Lower leg skin (tissue), 4 donors: ENCODE results near the gene GABRG3. TPM values are rescaled to one million over a fixed set of nuclear protein-coding genes. Genes with fewer than 3 reads are reported as not detected.

Experiments used
- DNase-seq, 2 donors: peaks; one replicate each; pipeline ENCODE4 v3.0.0-alpha.2; 2019; ENCODE audit warnings: low spot score in 2 of 2
- H3K4me3 ChIP-seq: fragments of 200-600 bp; sonication (generic); 2 replicates; pipeline ENCODE4 v1.5.1; 2017; ENCODE audit warnings: mild to moderate bottlenecking, low read depth; ENCODE audit not compliant: poor library complexity, severe bottlenecking
- CTCF ChIP-seq, 3 donors: fragments of 450-650 bp; IDR thresholded peaks; one replicate each; pipeline ENCODE4 v1.5.1; 2016; ENCODE audit warnings: antibody characterized with exemption in 3 of 3, mild to moderate bottlenecking in 3 of 3, moderate library complexity in 2 of 3
- POLR2A ChIP-seq, 2 donors: fragments of 450-650 bp; IDR thresholded peaks; one replicate each; pipeline ENCODE4 v1.6.1; 2016 to 2017; ENCODE audit warnings: antibody characterized with exemption in 2 of 2, mild to moderate bottlenecking in 1 of 2, moderate library complexity in 1 of 2
- WGBS, 2 donors: methylation state at CpG; one replicate each; pipeline ENCODE4 v1.1.5; 2018; 5-methylcytosine and 5-hydroxymethylcytosine counted together
- intact Hi-C: fragments of 100-400 bp; cut with DNase I; formaldehyde crosslinking; loops from one replicate; pipeline ENCODE4 v1.15.0; 2023; ENCODE audit warnings: low total_unique reads
- total RNA-seq, 4 donors: library from RNA; depleted of rRNA; stranded (reverse); fragments of >200 nt; gene quantifications; one replicate each; pipeline ENCODE4 v1.1.0, GENCODE V29; 2016

GABRG3 gene
- total RNA-seq, 4 donors from 2014 or later = 0.12 to 0.49 (median 0.25) TPM

GRCh38 chr15:27570746-27571145 is 599.8 kb downstream of the GABRG3 start:
- intact Hi-C loops = no loop called here
- 59 to 67% methylated on average over 4 of the region's 4 CpGs for WGBS, 2 donors
- TF ChIP-seq POLR2A (IDR thresholded peaks at IDR 0.05) (no peak), CTCF (IDR thresholded peaks at IDR 0.05) (no peak)
- H3K4me3 ChIP-seq = no peak overlapping the region
- no peak for DNase-seq

- TF ChIP-seq CTCF (IDR thresholded peaks at IDR 0.05) = no peak
- no peak for TF ChIP-seq POLR2A (IDR thresholded peaks at IDR 0.05)
- intact Hi-C loops = no loop called here
- no peak overlapping the region for H3K4me3 ChIP-seq
- WGBS, 2 donors = 63 to 70% methylated on average over 26 of the region's 26 CpGs
- no peak for DNase-seq
Observed at GRCh38 chr15:27573805-27574485, 603.0 kb downstream of the GABRG3 start.

- no peak for TF ChIP-seq POLR2A (IDR thresholded peaks at IDR 0.05)
- 89 to 94% methylated on average over 20 of the region's 20 CpGs for WGBS, 2 donors
- intact Hi-C loops = no loop called here
- no peak overlapping the region for H3K4me3 ChIP-seq
- DNase-seq = no peak
Observed at GRCh38 chr15:27574541-27575054, 603.6 kb downstream of the GABRG3 start.

- WGBS, 2 donors = 80 to 84% methylated on average over 3 of the region's 3 CpGs
Observed at GRCh38 chr15:27575521-27575920, 604.5 kb downstream of the GABRG3 start.

GRCh38 chr15:27576576-27576975 is 605.6 kb downstream of the GABRG3 start:
- no peak overlapping the region for H3K4me3 ChIP-seq
- intact Hi-C loops = no loop called here
- 96 to 98% methylated on average over 1 of the region's 1 CpG for WGBS, 2 donors
- TF ChIP-seq CTCF (IDR thresholded peaks at IDR 0.05) (no peak), POLR2A (IDR thresholded peaks at IDR 0.05) (no peak)
- DNase-seq = no peak

More at GRCh38 chr15:27575521-27575920, 604.5 kb downstream of the GABRG3 start:
- intact Hi-C loops = no loop called here
- TF ChIP-seq POLR2A (IDR thresholded peaks at IDR 0.05) (no peak), CTCF (IDR thresholded peaks at IDR 0.05) (no peak)
- H3K4me3 ChIP-seq = no peak overlapping the region
- no peak for DNase-seq

- no peak for DNase-seq
- WGBS, 2 donors = 97 to 98% methylated on average over 5 of the region's 5 CpGs
- H3K4me3 ChIP-seq = no peak overlapping the region
- TF ChIP-seq CTCF (IDR thresholded peaks at IDR 0.05) = no peak
- no peak for TF ChIP-seq POLR2A (IDR thresholded peaks at IDR 0.05)
- intact Hi-C loops = no loop called here
Observed at GRCh38 chr15:27579738-27580137, 608.8 kb downstream of the GABRG3 start.
